GM12878 (cell line): ENCODE results near the gene ADAMTS1.
"Not testable (repeated sequence)": the region's sequence is repeated elsewhere in the genome, so short reads cannot be mapped to it uniquely, and the experiment has no call there.

Source experiments
- BMI1 ChIP-seq: fragments of 450-650 bp; IDR thresholded peaks from 2 replicates; pipeline ENCODE4 v1.6.1; 2016; ENCODE audit warnings: mild to moderate bottlenecking, moderate library complexity, borderline replicate concordance
- BRCA1 ChIP-seq: IDR thresholded peaks from 2 replicates; pipeline ENCODE4 v1.6.1; 2011; ENCODE audit warnings: low read depth, low read length, improper control_type of control experiment
- EZH2 ChIP-seq: IDR thresholded peaks from 2 replicates; pipeline ENCODE4 v1.6.1; 2012; ENCODE audit warnings: low read depth, mild to moderate bottlenecking, control low read depth, inconsistent platforms, low read length, borderline replicate concordance; ENCODE audit not compliant: control insufficient read depth
- KDM1A ChIP-seq: fragments of 200-600 bp; sonication (generic); IDR thresholded peaks from 2 replicates; pipeline ENCODE4 v1.6.1; 2016; ENCODE audit warnings: borderline replicate concordance
- POLR2A ChIP-seq: IDR thresholded peaks from 2 replicates; pipeline ENCODE4 v1.6.1; 2011; ENCODE audit warnings: low read depth, mild to moderate bottlenecking, low read length
- POLR2AphosphoS5 ChIP-seq: IDR thresholded peaks from 2 replicates; pipeline ENCODE4 v1.6.1; 2011; ENCODE audit warnings: mild to moderate bottlenecking, low read length, inconsistent platforms
- RAD21 ChIP-seq: IDR thresholded peaks from 2 replicates; pipeline ENCODE4 v1.6.1; 2011; ENCODE audit warnings: mild to moderate bottlenecking, low read depth, low read length, moderate library complexity; ENCODE audit not compliant: insufficient read depth
- SPI1 ChIP-seq: IDR thresholded peaks from 2 replicates; pipeline ENCODE4 v1.6.1; 2011; ENCODE audit warnings: low read depth, mild to moderate bottlenecking, low read length, moderate library complexity, borderline replicate concordance; ENCODE audit not compliant: insufficient read depth
- SREBF1 ChIP-seq: IDR thresholded peaks from 2 replicates; pipeline ENCODE4 v1.6.1; 2012; ENCODE audit warnings: mild to moderate bottlenecking, low read length
- ZZZ3 ChIP-seq: IDR thresholded peaks from 2 replicates; pipeline ENCODE4 v1.6.1; 2011; ENCODE audit warnings: low read depth; ENCODE audit not compliant: control insufficient read depth, insufficient read length
- TF ChIP-seq, protein P1 (sequence below), 3 experiments: IDR thresholded peaks in 2 of 3; conservative IDR thresholded peaks in 1 of 3; 2 replicates each; pipeline ENCODE4 v1.5.1; 2011; ENCODE audit warnings: low read depth in 3 of 3, low read length in 3 of 3, mild to moderate bottlenecking in 3 of 3, control low read depth in 2 of 3, moderate library complexity in 2 of 3, inconsistent platforms in 1 of 3, mixed read lengths in 1 of 3; ENCODE audit not compliant: control insufficient read depth in 2 of 3, insufficient read depth in 1 of 3; ENCODE audit errors: extremely low read depth in 1 of 3

DNA sequence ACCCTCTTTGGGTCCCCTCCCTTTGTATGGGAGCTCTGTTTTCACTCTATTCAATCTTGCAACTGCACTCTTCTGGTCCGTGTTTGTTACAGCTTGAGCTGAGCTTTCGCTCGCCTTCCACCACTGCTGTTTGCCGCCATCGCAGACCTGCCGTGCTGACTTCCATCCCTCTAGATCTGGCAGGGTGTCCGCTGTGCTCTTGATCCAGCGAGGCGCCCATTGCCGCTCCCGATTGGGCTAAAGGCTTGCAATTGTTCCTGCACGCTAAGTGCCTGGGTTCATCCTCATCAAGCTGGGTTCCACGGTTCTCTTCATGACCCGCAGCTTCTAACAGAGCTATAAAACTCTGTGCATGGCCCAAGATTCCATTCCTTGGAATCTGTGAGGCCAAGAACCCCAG, 9.5 kb upstream of the ADAMTS1 start:
- TF ChIP-seq, protein P1, sequence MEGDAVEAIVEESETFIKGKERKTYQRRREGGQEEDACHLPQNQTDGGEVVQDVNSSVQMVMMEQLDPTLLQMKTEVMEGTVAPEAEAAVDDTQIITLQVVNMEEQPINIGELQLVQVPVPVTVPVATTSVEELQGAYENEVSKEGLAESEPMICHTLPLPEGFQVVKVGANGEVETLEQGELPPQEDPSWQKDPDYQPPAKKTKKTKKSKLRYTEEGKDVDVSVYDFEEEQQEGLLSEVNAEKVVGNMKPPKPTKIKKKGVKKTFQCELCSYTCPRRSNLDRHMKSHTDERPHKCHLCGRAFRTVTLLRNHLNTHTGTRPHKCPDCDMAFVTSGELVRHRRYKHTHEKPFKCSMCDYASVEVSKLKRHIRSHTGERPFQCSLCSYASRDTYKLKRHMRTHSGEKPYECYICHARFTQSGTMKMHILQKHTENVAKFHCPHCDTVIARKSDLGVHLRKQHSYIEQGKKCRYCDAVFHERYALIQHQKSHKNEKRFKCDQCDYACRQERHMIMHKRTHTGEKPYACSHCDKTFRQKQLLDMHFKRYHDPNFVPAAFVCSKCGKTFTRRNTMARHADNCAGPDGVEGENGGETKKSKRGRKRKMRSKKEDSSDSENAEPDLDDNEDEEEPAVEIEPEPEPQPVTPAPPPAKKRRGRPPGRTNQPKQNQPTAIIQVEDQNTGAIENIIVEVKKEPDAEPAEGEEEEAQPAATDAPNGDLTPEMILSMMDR (IDR thresholded peaks at IDR 0.05 in 2 of 3, conservative IDR thresholded peaks at IDR 0.05 in 1 of 3; ENCODE audit: control insufficient read depth in 2 of 3, extremely low read depth in 1 of 3, insufficient read depth in 1 of 3, low read depth in 3 of 3, low read length in 3 of 3) = not testable (repeated sequence)
- not testable (repeated sequence) for TF ChIP-seq KDM1A, EZH2, BMI1, POLR2A, RAD21, ZZZ3, SREBF1, SPI1, POLR2AphosphoS5, BRCA1
